ENCODE data around the gene RFNG. TPM values are rescaled to one million over a fixed set of nuclear protein-coding genes. Genes with fewer than 3 reads are reported as not detected.

The RFNG gene
- total RNA-seq, 1 experiment from 2014 or later, result 52.0 TPM

GRCh38 chr17:82021107-82021899 lies 30.3 kb downstream of the RFNG start (continued):
- TF ChIP-seq YY1 (IDR thresholded peaks at IDR 0.05; ENCODE audit: extremely low read depth, insufficient replicate concordance, low read depth, low read length) (no peak), RAD21 (IDR thresholded peaks at IDR 0.05; ENCODE audit: low read depth) (peak; percentile 100)

GRCh38 chr17:82020572-82021106 lies 31.0 kb downstream of the RFNG start:
- DNase-seq (ENCODE audit: low read depth, low spot score), result no peak
- CTCF ChIA-PET, result interaction anchor here (0.9 to 5.3 kb wide), 18 partner anchors 10 to 345 kb away, joined by 3 to 151 read pairs (median 5); partner anchors contain the start of genes ARHGDIA, DCXR, MAFG and NOTUM
- H3K36me3 ChIP-seq (ENCODE audit: control insufficient read depth in 1 of 2, insufficient read depth in 2 of 2, low read length in 2 of 2), result peaks cover 0 to 10% of the 10 kb centered on the region in 2 experiments; a peak in 1 of 4 replicates
- peak overlapping the region; percentile 80 for H3K4me2 ChIP-seq (ENCODE audit: low read length)
- no peaks in the 10 kb centered on the region for H3K27me3 ChIP-seq (ENCODE audit: insufficient read depth, low read length)
- no peak overlapping the region; a peak in 1 of 4 replicates for H3K4me3 ChIP-seq (replicated peaks in 1 of 2; ENCODE audit: low read depth in 1 of 2, low read length in 2 of 2)
- no peaks in the 10 kb centered on the region for H3K9me3 ChIP-seq (ENCODE audit: control insufficient read depth in 1 of 2, insufficient read depth in 1 of 2, low read depth in 1 of 2, low read length in 2 of 2)
- H4K20me1 ChIP-seq (ENCODE audit: insufficient read depth), result peaks cover 4% of the 10 kb centered on the region; the same call in 1 of the 2 replicates
- H3K4me1 ChIP-seq (ENCODE audit: control insufficient read depth in 1 of 2, insufficient read depth in 2 of 2, low read length in 2 of 2), result peaks cover 29 to 47% of the 10 kb centered on the region in 2 experiments
- no peak for ATAC-seq
- peaks cover 46% of the 10 kb centered on the region for H3K79me2 ChIP-seq (ENCODE audit: insufficient read depth, low read length)
- H3K9ac ChIP-seq (ENCODE audit: low read length), result no peak overlapping the region
- TF ChIP-seq ZNF274 (IDR thresholded peaks at IDR 0.05; ENCODE audit: low read depth, low read length), result no peak
- POLR2A ChIA-PET, result interaction anchor here (0.7 to 1.5 kb wide), 6 partner anchors 10 to 151 kb away, joined by 3 to 4 read pairs (median 3); partner anchors contain the start of genes DCXR, MAFG and RAC3
- no peak overlapping the region for H2AFZ ChIP-seq (ENCODE audit: low read depth, low read length, poor library complexity, severe bottlenecking)
- intact Hi-C loops (cut with micrococcal nuclease), result loop anchor here (1.0 to 5.0 kb wide), 5 partner anchors 18 to 732 kb away; partner anchors contain the start of genes PCYT2 and TBCD
- H3K27ac ChIP-seq (ENCODE audit: low read depth, low read length), result peak overlapping the region; percentile 96
- no peaks in the 10 kb centered on the region for H3K9me2 ChIP-seq (ENCODE audit: insufficient read depth)
- RAD21 ChIA-PET (ENCODE audit: low non-redundant PET in 1 of 2, low total read pairs in 2 of 2, uncharacterized antibody in 2 of 2, unreplicated experiment in 2 of 2), result interaction anchor here (0.6 to 5.3 kb wide), 4 partner anchors 53 to 78 kb away, joined by 3 to 50 read pairs (median 22); partner anchors contain the start of gene NOTUM (in 2 of the 2)
- BruUV-seq (replicated peaks), result no TSS peak
